Heart right ventricle (tissue), 16 donors: ENCODE measurements around the gene WDR17. TPM values are rescaled to one million over a fixed set of nuclear protein-coding genes. Genes with fewer than 3 reads are reported as not detected.
"Not testable (repeated sequence)": the region's sequence is repeated elsewhere in the genome, so short reads cannot be mapped to it uniquely, and the experiment has no call there.

Source experiments
- ATAC-seq, 8 donors: fragments of 200-7000 bp; cut with Tn5 transposase; one replicate each; pipeline ENCODE4 v1.9.1; 2020; ENCODE audit warnings: mild to moderate bottlenecking in 8 of 8, moderate library complexity in 8 of 8, moderate number of reproducible peaks in 1 of 8
- DNase-seq, 2 donors: peaks; one replicate each; pipeline ENCODE4 v3.0.0-alpha.2; 2020
- H3K27ac ChIP-seq, 10 donors: fragments of 200-600 bp; sonication (generic) in 2 of 10; one replicate each; pipeline versions ENCODE4 v1.5.0 to v1.8.0; 2020 to 2022; ENCODE audit warnings: mild to moderate bottlenecking in 3 of 10
- H3K27me3 ChIP-seq, 7 donors: fragments of 200-600 bp; one replicate each; pipeline ENCODE4 v1.8.0; 2021 to 2022; ENCODE audit warnings: mild to moderate bottlenecking in 2 of 7
- H3K36me3 ChIP-seq, 9 donors: fragments of 200-600 bp; sonication (generic) in 1 of 9; one replicate each; pipeline versions ENCODE4 v1.5.0 to v1.8.0; 2020 to 2022; ENCODE audit warnings: mild to moderate bottlenecking in 2 of 9
- H3K4me1 ChIP-seq, 9 donors: fragments of 200-600 bp; sonication (generic) in 1 of 9; one replicate each; pipeline versions ENCODE4 v1.5.0 to v1.8.0; 2020 to 2022; ENCODE audit warnings: mild to moderate bottlenecking in 4 of 9
- H3K4me3 ChIP-seq, 10 donors: fragments of 200-600 bp; sonication (generic) in 2 of 10; one replicate each; pipeline versions ENCODE4 v1.5.0 to v1.8.0; 2020 to 2022; ENCODE audit warnings: mild to moderate bottlenecking in 7 of 10, moderate library complexity in 2 of 10
- H3K9me3 ChIP-seq, 11 donors: fragments of 200-600 bp in 10 of 11; sonication (generic) in 2 of 11; one replicate each; pipeline versions ENCODE4 v1.5.0 to v1.8.0; 2013 to 2022; ENCODE audit warnings: mild to moderate bottlenecking in 2 of 11, control low read depth in 1 of 11, moderate library complexity in 1 of 11
- CTCF ChIP-seq, 9 donors: fragments of 200-600 bp; sonication (generic) in 2 of 9; IDR thresholded peaks; one replicate each; pipeline versions ENCODE4 v1.5.0 to v1.8.0; 2021 to 2022; ENCODE audit warnings: antibody characterized with exemption in 9 of 9, mild to moderate bottlenecking in 5 of 9, moderate library complexity in 1 of 9
- WGBS, 2 donors: extraction: QIAGEN DNeasy Blood & Tissue Kit; methylation state at CpG; one replicate each; pipeline ENCODE4 v1.1.7; 2013; ENCODE audit warnings: inconsistent platforms in 1 of 2; 5-methylcytosine and 5-hydroxymethylcytosine counted together
- intact Hi-C, 10 donors: fragments of 100-400 bp; cut with DNase I; formaldehyde crosslinking; loops; one replicate each; pipeline versions ENCODE4 v1.11.1 to v1.14.2; 2022
- polyA plus RNA-seq, 2 donors: library from polyadenylated mRNA; stranded (reverse); fragments of 200-250 nt; gene quantifications; one replicate each; pipeline ENCODE4 v1.2.3, GENCODE V29; 2013
- total RNA-seq, 10 donors: library from RNA; stranded (reverse); fragmentation: NEBNext Ultra II Directional in 3 of 10; extraction: Animal tissue kit (Norgen Biotek cat#: 25700) in 3 of 10; gene quantifications; one replicate each; pipeline versions ENCODE4 v1.2.1 to v1.2.4, GENCODE V29; 2021 to 2023
- donor health status: Arrhythmogenic right ventricular cardiomyopathy.
- donor health status: ischemic (EF 13 %, LVEDD 7.1; RV severe dilation, severe dysfunction).
- donor health status: healthy with polysubstance abuse.
- donor health status: DM: no; HTN: yes; CAD: no.
- donor health status: DM: no; HTN: no; CAD: no.
- donor health status: ischemic (EF 25% LVEDD 6.9; RV normal size, moderate dysfunction).
- donor health status: ischemic (EF 25% LVEDD 5.7; RV mildly dilated, moderate dysfunction).
- donor health status: healthy.
- donor health status: DM: yes; HTN: yes; CAD: no.
- donor health status: Ischemic cardiomyopathy.
- donor health status: ischemic (EF 35%, LVEDD 5.7; RV mildly dilated, moderate dysfunction).
- donor health status: nonischemic (EF 11% LVEDD 7.7; RV severe dilation, severe dysfunction).
- donor health status: DM: yes; HTN: yes; CAD: no.
- donor health status: PGD.
- donor health status: ischemic (EF 29% LVEDD 5.4; RV normal size, mild dysfunction).
- donor health status: nonischemic (EF 23%, LVEDD 6.1; RV moderate dilation, normal function).

Gene WDR17
- total and polyA plus RNA-seq, 12 donors: 0.06 to 0.90 (median 0.39) TPM

- WGBS, 2 donors: 86 to 89% methylated on average over 3 of the region's 3 CpGs
- no peak for ATAC-seq
- H3K9me3 ChIP-seq: peaks cover 0 to 11% (median 0%) of the 10 kb centered on the region in 11 donors
- no peak for TF ChIP-seq CTCF (IDR thresholded peaks at IDR 0.05)
- H3K36me3 ChIP-seq: no peaks in the 10 kb centered on the region
- no peaks in the 10 kb centered on the region for H3K27me3 ChIP-seq
- H3K4me1 ChIP-seq: peaks cover 0 to 5% (median 0%) of the 10 kb centered on the region in 9 donors
- no peak overlapping the region for H3K4me3 ChIP-seq
- H3K27ac ChIP-seq: no peak overlapping the region
- intact Hi-C loops: no loop called here
- DNase-seq: no peak
These were observed 144.5 kb downstream of the WDR17 start for GRCh38 chr4:176210101-176210500.

GRCh38 chr4:176210579-176211296 is 145.1 kb downstream of the WDR17 start:
- no peaks in the 10 kb centered on the region for H3K36me3 ChIP-seq
- no peak overlapping the region for H3K4me3 ChIP-seq
- 71 to 81% methylated on average over 7 of the region's 7 CpGs for WGBS, 2 donors
- TF ChIP-seq CTCF (IDR thresholded peaks at IDR 0.05): no peak
- H3K9me3 ChIP-seq: peaks cover 0 to 11% (median 0%) of the 10 kb centered on the region in 11 donors
- H3K27me3 ChIP-seq: no peaks in the 10 kb centered on the region
- DNase-seq (no peak), ATAC-seq (no peak)
- H3K4me1 ChIP-seq: peaks cover 0 to 5% (median 0%) of the 10 kb centered on the region in 9 donors
- H3K27ac ChIP-seq: no peak overlapping the region
- intact Hi-C loops: no loop called here

GRCh38 chr4:176212351-176212750 is 146.7 kb downstream of the WDR17 start:
- H3K27ac ChIP-seq, ATAC-seq, H3K27me3 ChIP-seq, H3K36me3 ChIP-seq, intact Hi-C loops, DNase-seq, H3K4me1 ChIP-seq, H3K4me3 ChIP-seq: not testable (repeated sequence)
- H3K9me3 ChIP-seq: peaks cover 0 to 11% (median 0%) of the 10 kb centered on the region in 11 donors
- 81 to 89% methylated on average over 3 of the region's 3 CpGs for WGBS, 2 donors

- no peak for TF ChIP-seq CTCF (IDR thresholded peaks at IDR 0.05)
- Histone ChIP-seq H3K9me3 (peaks cover 0 to 4% (median 0%) of the 10 kb centered on the region in 11 donors), H3K4me1 (no peaks in the 10 kb centered on the region), H3K27ac (no peak overlapping the region), H3K4me3 (no peak overlapping the region), H3K36me3 (no peaks in the 10 kb centered on the region), H3K27me3 (no peaks in the 10 kb centered on the region)
- DNase-seq (no peak), ATAC-seq (no peak)
- intact Hi-C loops: no loop called here
- WGBS, 2 donors: 67 to 76% methylated on average over 2 of the region's 2 CpGs
These were observed 151.9 kb downstream of the WDR17 start for GRCh38 chr4:176217510-176217909.

GRCh38 chr4:176222149-176222548 is 156.5 kb downstream of the WDR17 start:
- Histone ChIP-seq H3K4me3 (no peak overlapping the region), H3K36me3 (no peaks in the 10 kb centered on the region), H3K27ac (no peak overlapping the region), H3K4me1 (no peaks in the 10 kb centered on the region), H3K9me3 (no peaks in the 10 kb centered on the region), H3K27me3 (no peaks in the 10 kb centered on the region)
- ATAC-seq: no peak
- 84 to 92% methylated on average over 5 of the region's 5 CpGs for WGBS, 2 donors
- no peak for DNase-seq
- intact Hi-C loops: no loop called here
- no peak for TF ChIP-seq CTCF (IDR thresholded peaks at IDR 0.05)
